Esophagus squamous epithelium (tissue), 5 donors: Measurements from ENCODE around the gene SS18. TPM values are rescaled to one million over a fixed set of nuclear protein-coding genes. Genes with fewer than 3 reads are reported as not detected.

ENCODE experiments used
- DNase-seq: peaks from one replicate; lab custom pipeline; 2025; lab: John Stamatoyannopoulos, UW
- H3K27ac ChIP-seq, 4 donors: fragments of 200-600 bp; sonication (generic); one replicate each; pipeline ENCODE4 v1.5.1; 2016 to 2019; ENCODE audit warnings: mild to moderate bottlenecking in 1 of 4
- H3K27me3 ChIP-seq, 4 donors: fragments of 200-600 bp; sonication (generic); 1 replicate in 3 of 4; 2 replicates in 1 of 4; pipeline versions ENCODE4 v1.5.1 to v1.6.0; 2017 to 2021; ENCODE audit warnings: antibody characterized with exemption in 1 of 4
- H3K36me3 ChIP-seq, 3 donors: fragments of 200-600 bp; sonication (generic); one replicate each; pipeline ENCODE4 v1.5.1; 2016 to 2019
- H3K4me1 ChIP-seq, 3 donors: fragments of 200-600 bp; sonication (generic); one replicate each; pipeline ENCODE4 v1.5.1; 2017 to 2019
- H3K4me3 ChIP-seq, 4 donors: fragments of 200-600 bp; sonication (generic); 1 replicate in 3 of 4; 2 replicates in 1 of 4; pipeline ENCODE4 v1.5.1; 2016 to 2019; ENCODE audit warnings: mild to moderate bottlenecking in 2 of 4, moderate library complexity in 1 of 4
- H3K9me3 ChIP-seq, 3 donors: fragments of 200-600 bp; sonication (generic); one replicate each; pipeline ENCODE4 v1.5.1; 2016 to 2019
- POLR2A ChIP-seq, 4 donors: fragments of 450-650 bp; IDR thresholded peaks; one replicate each; pipeline ENCODE4 v1.6.1; 2017; ENCODE audit warnings: antibody characterized with exemption in 4 of 4, mild to moderate bottlenecking in 4 of 4, moderate library complexity in 3 of 4
- WGBS, 2 donors: methylation state at CpG; one replicate each; pipeline ENCODE4 v1.1.5; 2018; 5-methylcytosine and 5-hydroxymethylcytosine counted together
- intact Hi-C: fragments of 100-400 bp; cut with DNase I; formaldehyde crosslinking; loops from one replicate; pipeline ENCODE4 v1.15.0; 2022
- total RNA-seq, 4 donors: library from RNA; depleted of rRNA; stranded (reverse); fragments of >200 nt; gene quantifications; one replicate each; pipeline ENCODE4 v1.1.0, GENCODE V29; 2016
- TF ChIP-seq, protein P1 (sequence below), 6 experiments: fragments of 450-650 bp in 4 of 6; fragments of 200-600 bp in 2 of 6; sonication (generic) in 2 of 6; IDR thresholded peaks; one replicate each; pipeline ENCODE4 v1.5.1; 2016 to 2019; ENCODE audit warnings: antibody characterized with exemption in 6 of 6, mild to moderate bottlenecking in 4 of 6, moderate library complexity in 4 of 6
- donor health status: DM: yes; HTN: yes; CAD: no.

Gene SS18
- total RNA-seq, 4 donors from 2014 or later = 72.7 to 107 (median 82.4) TPM

DNA sequence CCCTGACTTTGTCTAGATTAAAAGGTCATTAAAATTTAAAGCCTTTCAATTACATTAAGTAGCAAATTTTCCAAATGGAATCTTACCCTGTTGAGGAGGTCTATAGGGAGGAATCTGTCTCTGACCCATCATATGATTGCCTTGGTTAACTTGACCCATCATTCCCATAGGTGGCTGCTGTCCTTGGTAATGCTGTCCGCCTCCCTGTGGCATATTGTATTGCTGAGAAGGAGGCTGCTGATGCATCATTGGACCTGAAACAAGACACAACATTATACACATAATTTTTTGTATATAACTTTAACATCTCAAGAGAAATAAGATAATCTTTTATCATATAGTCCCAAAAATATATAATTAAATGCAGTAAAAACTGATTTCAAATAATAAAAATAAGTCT is 51.2 kb downstream of the SS18 start:
- H3K27ac ChIP-seq = no peak overlapping the region
- TF ChIP-seq, protein P1, sequence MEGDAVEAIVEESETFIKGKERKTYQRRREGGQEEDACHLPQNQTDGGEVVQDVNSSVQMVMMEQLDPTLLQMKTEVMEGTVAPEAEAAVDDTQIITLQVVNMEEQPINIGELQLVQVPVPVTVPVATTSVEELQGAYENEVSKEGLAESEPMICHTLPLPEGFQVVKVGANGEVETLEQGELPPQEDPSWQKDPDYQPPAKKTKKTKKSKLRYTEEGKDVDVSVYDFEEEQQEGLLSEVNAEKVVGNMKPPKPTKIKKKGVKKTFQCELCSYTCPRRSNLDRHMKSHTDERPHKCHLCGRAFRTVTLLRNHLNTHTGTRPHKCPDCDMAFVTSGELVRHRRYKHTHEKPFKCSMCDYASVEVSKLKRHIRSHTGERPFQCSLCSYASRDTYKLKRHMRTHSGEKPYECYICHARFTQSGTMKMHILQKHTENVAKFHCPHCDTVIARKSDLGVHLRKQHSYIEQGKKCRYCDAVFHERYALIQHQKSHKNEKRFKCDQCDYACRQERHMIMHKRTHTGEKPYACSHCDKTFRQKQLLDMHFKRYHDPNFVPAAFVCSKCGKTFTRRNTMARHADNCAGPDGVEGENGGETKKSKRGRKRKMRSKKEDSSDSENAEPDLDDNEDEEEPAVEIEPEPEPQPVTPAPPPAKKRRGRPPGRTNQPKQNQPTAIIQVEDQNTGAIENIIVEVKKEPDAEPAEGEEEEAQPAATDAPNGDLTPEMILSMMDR (IDR thresholded peaks at IDR 0.05) = no peak
- TF ChIP-seq POLR2A (IDR thresholded peaks at IDR 0.05) = no peak
- no peaks in the 10 kb centered on the region for H3K9me3 ChIP-seq
- no peak for DNase-seq
- H3K4me1 ChIP-seq = peaks cover 0 to 15% (median 7%) of the 10 kb centered on the region in 3 donors
- 89 to 100% methylated on average over 1 of the region's 1 CpG for WGBS, 2 donors
- H3K36me3 ChIP-seq = peaks cover 0 to 57% (median 11%) of the 10 kb centered on the region in 3 donors
- H3K4me3 ChIP-seq = no peak overlapping the region
- intact Hi-C loops = no loop called here
- H3K27me3 ChIP-seq = no peaks in the 10 kb centered on the region

DNA sequence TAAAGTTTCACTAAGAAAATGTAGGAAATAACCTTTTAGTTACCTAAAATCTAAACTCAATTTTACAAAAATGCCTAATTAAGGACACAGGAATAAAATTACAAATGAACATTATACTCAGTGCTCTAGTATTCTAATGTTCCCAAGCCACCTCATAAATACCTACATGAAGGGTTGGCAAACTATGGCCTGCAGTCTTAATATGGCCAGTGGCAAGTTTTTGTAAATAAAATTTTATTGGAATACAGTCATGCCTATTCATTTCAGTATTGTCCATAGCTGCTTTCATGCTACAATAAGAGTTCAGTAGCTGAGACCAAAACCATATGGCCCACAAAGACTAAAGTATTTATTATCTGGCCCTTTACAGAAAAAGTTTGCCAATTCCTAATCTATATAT is 53.8 kb downstream of the SS18 start:
- H3K27ac ChIP-seq = no peak overlapping the region
- H3K27me3 ChIP-seq = no peaks in the 10 kb centered on the region
- intact Hi-C loops = no loop called here
- no peaks in the 10 kb centered on the region for H3K9me3 ChIP-seq
- no peak for DNase-seq
- H3K36me3 ChIP-seq = peaks cover 0 to 76% (median 21%) of the 10 kb centered on the region in 3 donors
- no peak overlapping the region for H3K4me3 ChIP-seq
- H3K4me1 ChIP-seq = peaks cover 0 to 15% (median 7%) of the 10 kb centered on the region in 3 donors
- TF ChIP-seq, protein P1 (IDR thresholded peaks at IDR 0.05) = no peak
- TF ChIP-seq POLR2A (IDR thresholded peaks at IDR 0.05) = no peak

DNA sequence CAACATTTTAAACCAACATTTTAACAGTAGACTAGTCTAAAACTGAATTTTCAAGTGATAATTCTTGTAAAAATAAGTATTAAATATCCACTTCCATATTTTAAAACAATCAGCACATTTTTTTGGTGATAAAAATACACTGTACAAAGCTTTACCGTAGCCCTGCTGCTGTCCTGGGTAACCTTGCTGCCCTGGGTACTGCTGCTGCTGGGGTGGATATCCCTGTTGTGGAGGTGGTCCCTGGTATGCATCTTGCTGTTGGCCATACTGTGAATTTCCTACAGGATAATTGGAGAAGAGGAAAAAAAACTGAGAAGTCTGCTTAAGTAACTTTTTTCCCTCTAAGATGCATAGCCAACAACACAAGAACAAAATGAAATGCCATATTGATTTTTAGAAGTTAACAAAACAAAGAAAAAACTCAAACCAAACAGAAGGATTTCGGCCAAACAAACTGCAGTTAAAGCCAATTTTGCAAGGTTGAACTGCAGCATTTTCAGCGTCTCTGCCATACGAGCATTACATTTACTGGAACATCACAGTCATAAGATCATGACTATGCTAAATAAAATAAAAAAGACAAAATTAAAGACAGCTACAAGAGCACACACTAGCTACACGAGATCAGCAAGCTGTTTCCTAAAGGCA is 55.4 kb downstream of the SS18 start:
- intact Hi-C loops = no loop called here
- no peak for TF ChIP-seq POLR2A (IDR thresholded peaks at IDR 0.05)
- TF ChIP-seq, protein P1 (IDR thresholded peaks at IDR 0.05) = no peak
- peaks cover 0 to 93% (median 26%) of the 10 kb centered on the region in 3 donors for H3K36me3 ChIP-seq
- no peaks in the 10 kb centered on the region for H3K27me3 ChIP-seq
- peaks cover 0 to 5% (median 3%) of the 10 kb centered on the region in 3 donors for H3K4me1 ChIP-seq
- no peak for DNase-seq
- H3K27ac ChIP-seq = no peak overlapping the region
- WGBS, 2 donors = 89 to 93% methylated on average over 5 of the region's 5 CpGs
- no peaks in the 10 kb centered on the region for H3K9me3 ChIP-seq
- no peak overlapping the region for H3K4me3 ChIP-seq

DNA sequence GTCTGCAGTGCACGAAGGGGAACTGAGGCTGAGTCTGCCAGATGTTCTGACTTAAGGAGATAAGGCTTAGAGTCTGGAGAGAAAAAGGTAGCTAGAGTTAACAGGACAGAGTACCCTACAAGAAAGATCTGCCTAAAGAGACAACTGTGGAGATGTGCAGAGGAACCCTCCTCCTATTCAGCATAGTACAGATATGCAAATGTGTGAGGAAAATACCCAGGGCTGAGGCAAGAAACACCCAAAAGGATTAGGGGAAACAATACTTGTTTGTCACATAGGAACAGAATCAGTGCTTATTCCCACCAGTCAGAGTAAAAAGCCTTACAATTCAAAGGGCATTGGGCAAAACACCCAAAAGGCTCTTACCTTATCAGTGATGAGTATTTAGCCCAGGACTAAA is 67.8 kb downstream of the SS18 start:
- TF ChIP-seq, protein P1 (IDR thresholded peaks at IDR 0.05) = no peak
- TF ChIP-seq POLR2A (IDR thresholded peaks at IDR 0.05) = no peak
- no peaks in the 10 kb centered on the region for H3K27me3 ChIP-seq
- DNase-seq = no peak
- H3K27ac ChIP-seq = no peak overlapping the region
- no peak overlapping the region for H3K4me3 ChIP-seq
- no peaks in the 10 kb centered on the region for H3K4me1 ChIP-seq
- H3K36me3 ChIP-seq = peaks cover 0 to 94% (median 9%) of the 10 kb centered on the region in 3 donors
- no peaks in the 10 kb centered on the region for H3K9me3 ChIP-seq
- intact Hi-C loops = no loop called here
- 93 to 100% methylated on average over 1 of the region's 1 CpG for WGBS, 2 donors

DNA sequence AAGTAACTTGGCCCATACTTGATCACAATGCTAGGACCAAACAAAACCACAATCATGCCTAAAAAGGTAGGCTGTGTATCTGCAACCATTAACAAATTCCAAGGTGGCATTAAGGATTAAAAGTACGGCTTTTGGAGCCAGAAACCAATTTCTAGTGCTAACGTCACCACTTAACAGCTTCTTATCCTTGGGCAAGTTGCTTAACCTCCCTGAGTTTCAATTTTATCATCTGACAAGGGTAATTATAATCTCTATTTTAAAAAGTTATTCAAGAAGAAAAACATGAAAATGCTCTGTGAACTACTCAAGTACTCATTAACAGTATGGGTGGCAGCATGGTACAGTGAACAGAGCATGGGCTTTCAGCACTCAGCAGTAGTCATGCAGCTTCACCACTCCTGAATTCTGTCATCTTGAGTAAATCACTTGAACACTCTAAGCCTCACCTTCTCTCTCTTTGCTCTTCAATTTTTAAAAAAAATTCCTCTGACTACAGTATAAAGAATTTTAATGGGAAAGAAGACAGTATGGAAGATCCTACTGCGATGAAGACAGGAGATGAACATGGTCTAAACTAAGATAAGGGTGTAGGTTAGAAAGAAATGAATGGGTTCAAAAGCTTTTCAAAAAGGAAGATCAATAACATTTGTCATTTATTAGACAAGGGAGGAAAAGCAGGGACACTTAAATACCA is 69.2 kb downstream of the SS18 start:
- Histone ChIP-seq H3K27ac (no peak overlapping the region), H3K27me3 (no peaks in the 10 kb centered on the region), H3K9me3 (no peaks in the 10 kb centered on the region), H3K36me3 (peaks cover 0 to 97% (median 13%) of the 10 kb centered on the region in 3 donors), H3K4me3 (no peak overlapping the region), H3K4me1 (no peaks in the 10 kb centered on the region)
- no peak for DNase-seq
- WGBS, 2 donors = 78 to 89% methylated on average over 3 of the region's 3 CpGs
- intact Hi-C loops = no loop called here
- no peak for TF ChIP-seq POLR2A (IDR thresholded peaks at IDR 0.05)
- TF ChIP-seq, protein P1 (IDR thresholded peaks at IDR 0.05) = no peak
